Keratinocyte (primary cell): ENCODE data around the gene ABCG1. TPM values are rescaled to one million over a fixed set of nuclear protein-coding genes. Genes with fewer than 3 reads are reported as not detected.

ENCODE experiments used
- DNase-seq: peaks from one replicate; pipeline ENCODE4 v3.0.0-alpha.2; 2011; ENCODE audit warnings: low read depth, missing footprints, low spot score
- FAIRE-seq: peaks from 2 replicates; lab custom pipeline; 2011; peaks lifted over from hg19 to GRCh38; lab: Jason Lieb, UNC
- H2AFZ ChIP-seq: 2 replicates; pipeline ENCODE4 v1.6.0; 2012; ENCODE audit warnings: low read length, control low read depth, inconsistent platforms; ENCODE audit not compliant: control insufficient read depth
- H3K27ac ChIP-seq: 2 replicates; pipeline ENCODE4 v1.5.1; 2011; ENCODE audit warnings: low read length; ENCODE audit not compliant: control insufficient read depth, insufficient read depth
- H3K27me3 ChIP-seq: 3 replicates; pipeline ENCODE4 v1.6.0; 2011; ENCODE audit warnings: low read length; ENCODE audit not compliant: control insufficient read depth, insufficient read depth; ENCODE audit errors: extremely low read depth
- H3K36me3 ChIP-seq, 2 experiments: 2 replicates in 1 of 2; 3 replicates in 1 of 2; pipeline ENCODE4 v1.5.1; 2011; ENCODE audit warnings: low read length in 2 of 2, mild to moderate bottlenecking in 1 of 2; ENCODE audit not compliant: control insufficient read depth in 2 of 2, insufficient read depth in 2 of 2; ENCODE audit errors: extremely low read depth in 1 of 2
- H3K4me1 ChIP-seq: 3 replicates; pipeline ENCODE4 v1.5.1; 2011; ENCODE audit warnings: low read length; ENCODE audit not compliant: control insufficient read depth, insufficient read depth; ENCODE audit errors: extremely low read depth
- H3K4me2 ChIP-seq: 3 replicates; pipeline ENCODE4 v1.6.0; 2011; ENCODE audit warnings: low read depth, low read length; ENCODE audit not compliant: control insufficient read depth, insufficient read depth; ENCODE audit errors: extremely low read depth
- H3K4me3 ChIP-seq, 3 experiments: fragments of 200-600 bp in 1 of 3; sonication (generic) in 1 of 3; 2 replicates in 2 of 3; 3 replicates in 1 of 3; pipeline ENCODE4 v1.5.1; 2011 to 2016; ENCODE audit warnings: low read length in 3 of 3, mild to moderate bottlenecking in 3 of 3, control low read depth in 2 of 3, inconsistent platforms in 1 of 3, low read depth in 1 of 3, mixed read lengths in 1 of 3, mixed run types in 1 of 3, moderate library complexity in 1 of 3; ENCODE audit not compliant: control insufficient read depth in 2 of 3, insufficient read depth in 2 of 3; ENCODE audit errors: extremely low read depth in 1 of 3
- H3K79me2 ChIP-seq: 2 replicates; pipeline ENCODE4 v1.6.0; 2012; ENCODE audit warnings: low read length; ENCODE audit not compliant: control insufficient read depth, insufficient read depth
- H3K9ac ChIP-seq: 3 replicates; pipeline ENCODE4 v1.6.0; 2011; ENCODE audit warnings: low read length; ENCODE audit not compliant: control insufficient read depth, insufficient read depth; ENCODE audit errors: extremely low read depth
- H3K9me1 ChIP-seq: 3 replicates; pipeline ENCODE4 v1.6.0; 2011; ENCODE audit warnings: low read length; ENCODE audit not compliant: control insufficient read depth, insufficient read depth; ENCODE audit errors: extremely low read depth
- H3K9me3 ChIP-seq: 2 replicates; pipeline ENCODE4 v1.5.1; 2012; ENCODE audit warnings: low read depth, low read length; ENCODE audit not compliant: control insufficient read depth
- H4K20me1 ChIP-seq: 3 replicates; pipeline ENCODE4 v1.6.0; 2011; ENCODE audit warnings: low read length; ENCODE audit not compliant: control insufficient read depth, insufficient read depth; ENCODE audit errors: extremely low read depth
- CTCF ChIP-seq, 3 experiments: IDR thresholded peaks in 1 of 3; conservative IDR thresholded peaks in 1 of 3; optimal IDR thresholded peaks in 1 of 3; 2 replicates in 2 of 3; 3 replicates in 1 of 3; pipeline versions ENCODE3 to v1.5.1; 2011; ENCODE audit warnings: low read length in 3 of 3, mild to moderate bottlenecking in 3 of 3, moderate library complexity in 2 of 3, control low read depth in 1 of 3, inconsistent platforms in 1 of 3; ENCODE audit not compliant: insufficient read depth in 2 of 3; ENCODE audit errors: extremely low read depth in 1 of 3
- EZH2 ChIP-seq: IDR thresholded peaks from one replicate; pipeline ENCODE4 v1.6.1; 2012; ENCODE audit warnings: inconsistent platforms, mild to moderate bottlenecking, low read length, moderate library complexity
- dilution Hi-C: fragments of 300-500 bp; cut with MboI; formaldehyde crosslinking; loops from one replicate; pipeline ENCODE4 v1.7.0; 2020; ENCODE audit warnings: low sequenced_read_pairs; ENCODE audit not compliant: extremely low pct_ligation_motif_present
- polyA plus RNA-seq, 5 experiments: library from polyadenylated mRNA; depleted of rRNA in 3 of 5; stranded (reverse) in 3 of 5; stranded (forward) in 1 of 5; unstranded in 1 of 5; fragments of >200 nt; gene quantifications; 1 replicate in 1 of 5; 2 replicates in 3 of 5; 3 replicates in 1 of 5; pipeline versions ENCODE4 v1.2.1 to v1.2.3, GENCODE V29; 2011 to 2012; ENCODE audit warnings: missing spikeins in 2 of 5, low read depth in 1 of 5, low replicate concordance in 1 of 5

Gene ABCG1
- polyA plus RNA-seq, 1 donor (not counting 4 experiments of a cell fraction or from before 2014, with no cell fraction given) = 3.3 TPM

- Histone ChIP-seq H3K4me1 (peaks cover 4% of the 10 kb centered on the region), H3K4me3 (no peak overlapping the region), H3K9me1 (no peaks in the 10 kb centered on the region), H3K4me2 (no peak overlapping the region), H3K9ac (no peak overlapping the region), H3K9me3 (no peaks in the 10 kb centered on the region), H3K27me3 (peaks cover 6% of the 10 kb centered on the region), H3K27ac (no peak overlapping the region), H4K20me1 (peaks cover 3% of the 10 kb centered on the region), H3K79me2 (no peaks in the 10 kb centered on the region), H2AFZ (no peak overlapping the region), H3K36me3 (no peaks in the 10 kb centered on the region)
- dilution Hi-C loops = no loop called here
- DNase-seq = no peak
- TF ChIP-seq CTCF (optimal IDR thresholded peaks at IDR 0.05 in 1 of 3, IDR thresholded peaks at IDR 0.05 in 1 of 3, conservative IDR thresholded peaks at IDR 0.05 in 1 of 3; ENCODE audit: extremely low read depth in 1 of 3, insufficient read depth in 2 of 3, low read length in 3 of 3) = no peak
- no peak for TF ChIP-seq EZH2
- FAIRE-seq = no peak
Measured at GRCh38 chr21:42261829-42262200, 42.9 kb downstream of the ABCG1 start.

GRCh38 chr21:42262831-42263231 lies 43.9 kb downstream of the ABCG1 start:
- Histone ChIP-seq H3K9me1 (no peaks in the 10 kb centered on the region), H3K4me1 (peaks cover 4% of the 10 kb centered on the region), H4K20me1 (peaks cover 3% of the 10 kb centered on the region), H3K36me3 (no peaks in the 10 kb centered on the region), H3K9ac (no peak overlapping the region), H3K4me3 (no peak overlapping the region), H3K27me3 (peaks cover 6% of the 10 kb centered on the region), H3K4me2 (no peak overlapping the region), H2AFZ (no peak overlapping the region), H3K27ac (no peak overlapping the region), H3K9me3 (no peaks in the 10 kb centered on the region), H3K79me2 (no peaks in the 10 kb centered on the region)
- TF ChIP-seq CTCF (optimal IDR thresholded peaks at IDR 0.05 in 1 of 3, IDR thresholded peaks at IDR 0.05 in 1 of 3, conservative IDR thresholded peaks at IDR 0.05 in 1 of 3; ENCODE audit: extremely low read depth in 1 of 3, insufficient read depth in 2 of 3, low read length in 3 of 3) = no peak
- DNase-seq (no peak), FAIRE-seq (no peak)
- dilution Hi-C loops = no loop called here
